ENCODE measurements around the gene DLL4.

DLL4 gene

GRCh38 chr15:40928821-40929659 lies at the start of gene DLL4:
Gene DLL4, plus strand, starts transcription at chr15:40929340. Its CDS starts 329 bp downstream, at chr15:40929669.
- DNase-seq (ENCODE audit: low spot score): peak; percentile 89

- DNase-seq (ENCODE audit: low spot score): peak; percentile 67
Observed at GRCh38 chr15:40879609-40880008, 49.5 kb upstream of the DLL4 start.

- no peak for DNase-seq (ENCODE audit: low spot score)
Observed at GRCh38 chr15:40881351-40881750, 47.8 kb upstream of the DLL4 start.

DNA sequence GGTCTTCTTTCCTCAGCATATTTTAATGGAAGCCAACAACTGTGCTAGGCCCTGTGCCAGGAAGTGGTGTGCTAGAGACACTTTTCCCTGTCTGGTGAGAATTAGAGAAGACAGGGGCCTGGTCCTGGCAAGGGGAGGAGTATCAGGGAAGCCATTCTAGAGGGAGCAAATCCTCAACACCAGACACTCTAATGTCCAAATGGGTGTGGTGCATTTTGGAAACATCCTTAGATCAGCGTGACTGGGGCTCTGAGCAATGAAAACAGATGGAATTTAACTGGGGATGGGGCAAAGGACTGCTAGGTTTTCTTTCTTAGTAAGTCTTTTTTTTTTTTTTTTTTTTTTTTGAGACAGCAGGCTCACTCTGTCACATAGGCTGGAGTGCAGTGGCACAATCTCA lies 42.6 kb upstream of the DLL4 start:
- no peak for DNase-seq (ENCODE audit: low spot score)

- DNase-seq (ENCODE audit: low spot score): no peak
Observed at GRCh38 chr15:40889112-40889511, 40.0 kb upstream of the DLL4 start.

GRCh38 chr15:40891138-40891537 lies 38.0 kb upstream of the DLL4 start:
- no peak for DNase-seq (ENCODE audit: low spot score)

- peak; percentile 66 for DNase-seq (ENCODE audit: low spot score)
Observed at GRCh38 chr15:40891810-40892446, 37.2 kb upstream of the DLL4 start.

- no peak for DNase-seq (ENCODE audit: low spot score)
Observed at GRCh38 chr15:40892447-40893012, 36.6 kb upstream of the DLL4 start.

DNA sequence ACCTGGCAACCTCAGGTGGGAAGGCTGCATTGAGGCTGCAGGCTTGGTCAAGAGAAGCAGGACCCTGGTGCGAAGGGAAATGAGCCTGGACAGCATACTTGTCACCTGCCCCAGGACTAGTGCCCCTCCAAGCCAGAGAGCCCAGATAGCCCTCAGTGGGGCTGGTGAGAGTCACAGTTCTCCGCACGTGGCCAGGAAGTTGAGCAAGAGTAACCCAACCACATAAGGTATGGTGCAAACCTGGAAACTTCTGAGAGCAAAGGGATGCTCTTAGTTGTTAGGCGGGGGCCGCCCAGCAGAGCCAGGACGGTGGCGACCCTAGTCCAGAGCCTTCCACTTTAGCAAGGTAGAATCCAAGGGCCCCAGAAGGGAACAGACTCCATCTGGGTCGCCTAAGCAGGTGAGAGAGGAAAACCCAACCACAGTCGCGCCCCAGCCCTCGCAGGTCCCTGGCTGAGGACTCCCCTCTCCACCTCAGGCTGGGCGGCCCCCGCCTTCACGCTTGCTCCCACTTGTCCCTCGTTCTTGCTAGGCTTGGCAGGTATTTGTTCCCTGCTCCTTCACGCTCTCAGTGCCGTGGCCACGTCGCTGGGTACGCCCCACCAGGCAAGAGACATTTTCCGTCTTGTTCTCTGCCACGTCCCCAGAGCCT lies 36.0 kb upstream of the DLL4 start:
- DNase-seq (ENCODE audit: low spot score): no peak

DNA sequence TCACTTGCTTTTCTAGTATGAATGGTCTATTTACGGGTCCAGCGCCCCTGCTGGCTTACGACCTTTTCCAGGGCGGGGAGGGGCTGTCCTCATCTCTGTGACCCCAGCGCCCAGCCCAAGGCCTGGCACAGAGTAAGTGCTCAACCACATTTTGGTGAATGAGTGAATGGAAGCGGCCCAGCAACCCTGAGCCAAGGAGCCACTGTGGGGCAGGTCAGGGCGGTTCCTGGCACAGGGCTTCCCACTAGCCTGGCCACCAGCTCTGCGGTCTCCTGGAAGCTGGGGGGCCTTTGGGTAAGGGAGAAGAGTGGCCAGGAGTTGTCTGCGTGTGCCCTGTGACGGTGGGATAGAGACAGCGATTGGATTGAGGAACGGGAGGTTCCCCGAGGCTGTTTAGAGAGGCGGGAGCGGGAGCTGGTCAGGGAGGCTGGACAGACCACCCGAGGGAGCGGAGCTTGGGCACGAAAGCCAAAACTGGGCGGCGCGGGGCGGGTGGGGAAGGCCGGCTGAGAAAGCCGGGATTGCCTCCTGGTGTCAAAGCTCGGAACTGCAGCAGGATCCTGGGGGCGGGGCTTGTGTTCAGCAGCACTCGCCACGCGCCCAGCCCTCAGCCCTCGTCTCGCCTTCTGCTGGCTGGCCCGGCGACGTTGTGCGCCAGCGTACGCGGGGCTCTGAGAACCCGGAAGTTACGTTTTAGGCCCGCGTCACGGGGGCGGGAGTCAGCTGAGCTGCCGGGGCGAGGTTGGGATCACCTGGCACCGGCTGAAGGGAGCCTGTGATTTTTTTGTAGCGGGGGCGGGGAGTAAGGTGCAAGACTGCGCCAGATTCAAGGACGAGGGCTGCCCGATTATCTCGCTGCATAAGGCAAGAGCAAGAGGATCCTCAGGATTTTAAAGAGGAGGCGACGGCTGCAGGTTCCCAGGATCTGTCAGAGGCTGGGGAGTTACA lies 35.1 kb upstream of the DLL4 start, which contains the start of gene VPS18:
TSS of gene VPS18 (plus strand) at position 718 of the 948 bp plus-strand sequence. CDS start 319 bp downstream, outside the sequence.
- peak; percentile 93 for DNase-seq (ENCODE audit: low spot score)

DNA sequence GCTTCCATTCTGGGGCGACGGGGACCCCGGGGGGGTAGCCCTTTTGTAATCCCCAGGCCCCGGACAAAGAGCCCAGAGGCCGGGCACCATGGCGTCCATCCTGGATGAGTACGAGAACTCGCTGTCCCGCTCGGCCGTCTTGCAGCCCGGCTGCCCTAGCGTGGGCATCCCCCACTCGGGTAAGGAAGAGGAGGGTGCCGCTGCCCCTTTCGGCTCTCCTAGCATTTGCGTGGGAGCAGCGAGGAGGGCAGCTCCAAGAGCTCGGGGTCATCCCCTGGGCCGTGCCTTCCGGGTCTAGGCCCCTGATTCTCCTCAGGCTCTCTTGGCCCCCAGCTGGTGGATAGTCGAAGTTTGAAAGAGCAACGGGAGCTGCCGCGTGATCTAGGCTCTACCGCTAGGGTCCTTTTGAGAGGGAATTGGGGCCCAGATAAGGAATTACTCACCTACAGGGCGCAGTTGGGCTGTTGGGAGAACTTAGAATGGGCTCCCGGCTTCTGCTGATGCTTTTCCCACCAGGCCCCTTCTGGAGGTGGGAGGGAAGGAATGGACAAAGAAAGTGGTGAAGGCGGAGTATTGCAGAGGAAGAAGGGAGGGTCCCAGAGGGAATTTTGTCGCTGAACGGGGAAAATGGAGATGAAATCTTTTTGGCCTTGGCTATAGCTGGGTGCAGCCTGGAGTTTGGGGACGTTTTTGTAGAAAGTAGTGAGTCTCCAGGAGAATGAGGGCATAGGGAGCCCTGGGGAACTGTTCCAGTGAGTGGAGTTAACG lies 34.3 kb upstream of the DLL4 start:
- DNase-seq (ENCODE audit: low spot score): peak; percentile 76

DNA sequence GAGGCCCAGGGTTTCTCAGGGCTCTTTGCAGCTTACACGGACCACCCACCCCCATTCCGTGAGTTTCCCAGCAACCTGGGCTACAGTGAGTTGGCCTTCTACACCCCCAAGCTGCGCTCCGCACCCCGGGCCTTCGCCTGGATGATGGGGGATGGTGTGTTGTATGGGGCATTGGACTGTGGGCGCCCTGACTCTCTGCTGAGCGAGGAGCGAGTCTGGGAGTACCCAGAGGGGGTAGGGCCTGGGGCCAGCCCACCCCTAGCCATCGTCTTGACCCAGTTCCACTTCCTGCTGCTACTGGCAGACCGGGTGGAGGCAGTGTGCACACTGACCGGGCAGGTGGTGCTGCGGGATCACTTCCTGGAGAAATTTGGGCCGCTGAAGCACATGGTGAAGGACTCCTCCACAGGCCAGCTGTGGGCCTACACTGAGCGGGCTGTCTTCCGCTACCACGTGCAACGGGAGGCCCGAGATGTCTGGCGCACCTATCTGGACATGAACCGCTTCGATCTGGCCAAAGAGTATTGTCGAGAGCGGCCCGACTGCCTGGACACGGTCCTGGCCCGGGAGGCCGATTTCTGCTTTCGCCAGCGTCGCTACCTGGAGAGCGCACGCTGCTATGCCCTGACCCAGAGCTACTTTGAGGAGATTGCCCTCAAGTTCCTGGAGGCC lies 29.5 kb upstream of the DLL4 start:
- no peak for DNase-seq (ENCODE audit: low spot score)

GRCh38 chr15:40900256-40901052 lies 28.7 kb upstream of the DLL4 start:
- no peak for DNase-seq (ENCODE audit: low spot score)

DNA sequence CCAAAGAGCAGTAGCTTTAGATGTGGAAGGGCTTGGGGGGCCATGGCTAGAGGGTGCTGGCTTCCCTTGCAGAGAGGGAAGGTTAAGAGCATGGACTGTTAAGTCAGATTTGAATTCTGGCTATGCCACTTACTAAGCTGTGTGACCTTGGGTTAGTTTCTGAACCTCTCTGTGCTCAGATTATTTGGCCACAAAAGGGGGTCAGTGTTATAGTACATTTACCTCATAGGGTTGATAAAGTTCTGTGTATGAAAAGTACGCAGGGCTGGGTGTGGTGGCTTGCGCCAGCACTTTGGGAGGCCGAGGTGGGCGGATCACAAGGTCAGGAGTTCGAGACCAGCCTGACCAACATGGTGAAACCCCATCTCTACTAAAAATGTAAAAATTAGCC lies 28.1 kb upstream of the DLL4 start:
- no peak for DNase-seq (ENCODE audit: low spot score)

DNA sequence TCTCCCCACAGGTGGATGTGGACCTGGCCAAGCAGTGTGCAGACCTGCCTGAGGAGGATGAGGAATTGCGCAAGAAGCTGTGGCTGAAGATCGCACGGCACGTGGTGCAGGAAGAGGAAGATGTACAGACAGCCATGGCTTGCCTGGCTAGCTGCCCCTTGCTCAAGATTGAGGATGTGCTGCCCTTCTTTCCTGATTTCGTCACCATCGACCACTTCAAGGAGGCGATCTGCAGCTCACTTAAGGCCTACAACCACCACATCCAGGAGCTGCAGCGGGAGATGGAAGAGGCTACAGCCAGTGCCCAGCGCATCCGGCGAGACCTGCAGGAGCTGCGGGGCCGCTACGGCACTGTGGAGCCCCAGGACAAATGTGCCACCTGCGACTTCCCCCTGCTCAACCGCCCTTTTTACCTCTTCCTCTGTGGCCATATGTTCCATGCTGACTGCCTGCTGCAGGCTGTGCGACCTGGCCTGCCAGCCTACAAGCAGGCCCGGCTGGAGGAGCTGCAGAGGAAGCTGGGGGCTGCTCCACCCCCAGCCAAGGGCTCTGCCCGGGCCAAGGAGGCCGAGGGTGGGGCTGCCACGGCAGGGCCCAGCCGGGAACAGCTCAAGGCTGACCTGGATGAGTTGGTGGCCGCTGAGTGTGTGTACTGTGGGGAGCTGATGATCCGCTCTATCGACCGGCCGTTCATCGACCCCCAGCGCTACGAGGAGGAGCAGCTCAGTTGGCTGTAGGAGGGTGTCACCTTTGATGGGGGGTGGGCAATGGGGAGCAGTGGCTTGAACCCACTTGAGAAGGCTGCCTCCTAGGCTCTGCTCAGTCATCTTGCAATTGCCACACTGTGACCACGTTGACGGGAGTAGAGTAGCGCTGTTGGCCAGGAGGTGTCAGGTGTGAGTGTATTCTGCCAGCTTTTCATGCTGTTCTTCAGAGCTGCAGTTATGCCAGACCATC lies 26.3 kb upstream of the DLL4 start:
- no peak for DNase-seq (ENCODE audit: low spot score)

DNA sequence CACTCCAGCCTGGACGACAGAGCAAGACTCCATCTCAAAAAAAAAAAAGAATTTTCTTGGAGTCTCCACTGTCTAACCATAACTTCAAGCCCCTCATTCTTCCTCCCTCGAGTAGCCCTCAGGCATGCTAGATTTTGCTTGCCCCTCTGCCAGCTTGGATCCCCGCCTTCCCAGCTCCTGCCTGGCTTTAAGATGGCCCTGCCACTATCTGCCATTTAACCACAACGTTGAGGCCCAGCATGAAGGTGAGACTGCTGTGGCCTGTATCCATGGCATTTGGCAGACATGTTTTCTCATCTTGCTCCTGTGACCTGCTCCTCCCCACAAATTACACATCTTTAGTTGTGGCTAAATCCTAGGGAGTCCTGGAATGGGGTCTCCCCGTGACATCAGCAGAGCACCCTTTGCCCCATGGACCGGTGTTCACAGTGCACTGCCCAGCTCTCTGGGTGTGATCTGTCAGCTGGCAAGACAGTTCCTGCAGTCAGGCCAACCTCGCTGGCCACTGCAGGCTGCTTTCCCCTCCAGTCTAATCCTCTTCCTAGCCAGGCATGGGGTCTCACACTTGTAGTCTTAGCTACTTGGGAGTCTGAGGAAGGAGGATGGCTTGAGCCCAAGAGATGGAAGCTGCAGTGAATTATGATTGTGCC lies 24.5 kb upstream of the DLL4 start:
- DNase-seq (ENCODE audit: low spot score): no peak

Data from SW480 (cell line).